Fibroblast of lung (primary cell): Measurements from ENCODE around the gene PCSK1.

Experiments
- EZH2 ChIP-seq: IDR thresholded peaks from 2 replicates; pipeline ENCODE4 v1.5.1; 2012; ENCODE audit warnings: low read length, control low read depth, mild to moderate bottlenecking; ENCODE audit errors: missing control alignments
- TF ChIP-seq, protein P1 (sequence below), 2 donors: IDR thresholded peaks in 1 of 2; conservative IDR thresholded peaks in 1 of 2; 1 replicate in 1 of 2; 2 replicates in 1 of 2; pipeline ENCODE4 v1.5.1; 2011 to 2012; ENCODE audit warnings: low read length in 2 of 2, control low read depth in 1 of 2, inconsistent platforms in 1 of 2, low read depth in 1 of 2, mild to moderate bottlenecking in 1 of 2

DNA sequence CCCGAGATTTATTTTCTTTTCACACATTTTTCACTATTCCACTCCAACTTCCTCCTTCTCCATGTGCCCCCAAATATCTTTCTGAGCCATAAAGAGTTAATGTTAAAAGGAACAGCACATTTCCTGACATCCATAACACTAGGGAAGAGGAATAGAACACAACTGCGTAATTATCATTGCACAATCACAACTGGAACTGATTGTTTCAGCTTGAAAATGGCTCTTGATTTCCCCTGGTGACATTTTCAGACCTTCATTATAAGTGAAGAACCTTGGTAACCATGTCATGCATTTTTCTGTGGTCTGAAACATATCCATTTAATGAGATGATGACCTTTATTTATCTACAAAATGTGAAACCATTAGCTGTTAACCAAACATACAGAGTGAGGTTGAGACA, 82.4 kb downstream of the PCSK1 start:
- TF ChIP-seq EZH2, result no peak
- TF ChIP-seq, protein P1, sequence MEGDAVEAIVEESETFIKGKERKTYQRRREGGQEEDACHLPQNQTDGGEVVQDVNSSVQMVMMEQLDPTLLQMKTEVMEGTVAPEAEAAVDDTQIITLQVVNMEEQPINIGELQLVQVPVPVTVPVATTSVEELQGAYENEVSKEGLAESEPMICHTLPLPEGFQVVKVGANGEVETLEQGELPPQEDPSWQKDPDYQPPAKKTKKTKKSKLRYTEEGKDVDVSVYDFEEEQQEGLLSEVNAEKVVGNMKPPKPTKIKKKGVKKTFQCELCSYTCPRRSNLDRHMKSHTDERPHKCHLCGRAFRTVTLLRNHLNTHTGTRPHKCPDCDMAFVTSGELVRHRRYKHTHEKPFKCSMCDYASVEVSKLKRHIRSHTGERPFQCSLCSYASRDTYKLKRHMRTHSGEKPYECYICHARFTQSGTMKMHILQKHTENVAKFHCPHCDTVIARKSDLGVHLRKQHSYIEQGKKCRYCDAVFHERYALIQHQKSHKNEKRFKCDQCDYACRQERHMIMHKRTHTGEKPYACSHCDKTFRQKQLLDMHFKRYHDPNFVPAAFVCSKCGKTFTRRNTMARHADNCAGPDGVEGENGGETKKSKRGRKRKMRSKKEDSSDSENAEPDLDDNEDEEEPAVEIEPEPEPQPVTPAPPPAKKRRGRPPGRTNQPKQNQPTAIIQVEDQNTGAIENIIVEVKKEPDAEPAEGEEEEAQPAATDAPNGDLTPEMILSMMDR (conservative IDR thresholded peaks at IDR 0.05 in 1 of 2, IDR thresholded peaks at IDR 0.05 in 1 of 2; ENCODE audit: low read depth in 1 of 2, low read length in 2 of 2), result no peak
